ENCODE measurements around the gene ZSWIM9.

The ZSWIM9 gene

GRCh38 chr19:48169578-48169938, 922 bp upstream of the ZSWIM9 start:
- peak; percentile 95 for DNase-seq (ENCODE audit: low spot score)
- TF ChIP-seq CTCF (IDR thresholded peaks at IDR 0.05; ENCODE audit: extremely low read depth, insufficient read depth, missing control alignments): no peak
- in situ Hi-C loops (cut with MboI; ENCODE audit: low pct_unique_long_range_greater_than_20kb, low sequenced_read_pairs, unreplicated experiment): no loop called here

- no peak for TF ChIP-seq CTCF (IDR thresholded peaks at IDR 0.05; ENCODE audit: extremely low read depth, insufficient read depth, missing control alignments)
- in situ Hi-C loops (cut with MboI; ENCODE audit: low pct_unique_long_range_greater_than_20kb, low sequenced_read_pairs, unreplicated experiment): no loop called here
- no peak for DNase-seq (ENCODE audit: low spot score)
Measured at GRCh38 chr19:48170817-48171347, 402 bp downstream of the ZSWIM9 start.

- no peak for DNase-seq (ENCODE audit: low spot score)
- in situ Hi-C loops (cut with MboI; ENCODE audit: low pct_unique_long_range_greater_than_20kb, low sequenced_read_pairs, unreplicated experiment): no loop called here
- TF ChIP-seq CTCF (IDR thresholded peaks at IDR 0.05; ENCODE audit: extremely low read depth, insufficient read depth, missing control alignments): no peak
Measured at GRCh38 chr19:48171710-48172109, 1.2 kb downstream of the ZSWIM9 start.

GRCh38 chr19:48174445-48175030, 4.1 kb downstream of the ZSWIM9 start:
- no peak for TF ChIP-seq CTCF (IDR thresholded peaks at IDR 0.05; ENCODE audit: extremely low read depth, insufficient read depth, missing control alignments)
- DNase-seq (ENCODE audit: low spot score): no peak
- in situ Hi-C loops (cut with MboI; ENCODE audit: low pct_unique_long_range_greater_than_20kb, low sequenced_read_pairs, unreplicated experiment): no loop called here

GRCh38 chr19:48175578-48175977, 5.1 kb downstream of the ZSWIM9 start:
- no peak for DNase-seq (ENCODE audit: low spot score)
- TF ChIP-seq CTCF (IDR thresholded peaks at IDR 0.05; ENCODE audit: extremely low read depth, insufficient read depth, missing control alignments): no peak
- in situ Hi-C loops (cut with MboI; ENCODE audit: low pct_unique_long_range_greater_than_20kb, low sequenced_read_pairs, unreplicated experiment): no loop called here

- TF ChIP-seq CTCF (IDR thresholded peaks at IDR 0.05; ENCODE audit: extremely low read depth, insufficient read depth, missing control alignments): no peak
- in situ Hi-C loops (cut with MboI; ENCODE audit: low pct_unique_long_range_greater_than_20kb, low sequenced_read_pairs, unreplicated experiment): no loop called here
- no peak for DNase-seq (ENCODE audit: low spot score)
Measured at GRCh38 chr19:48176226-48176625, 5.7 kb downstream of the ZSWIM9 start.
